Suppressor macrophage (primary cell): ENCODE results near the gene MYO5B.

Experiments used
- DNase-seq, 4 experiments: peaks; one replicate each; pipeline ENCODE4 v3.0.0-alpha.2; 2020 to 2022

MYO5B gene

GRCh38 chr18:50008306-50008705, 186.6 kb downstream of the MYO5B start:
- no peak for DNase-seq

- DNase-seq = no peak
Observed at GRCh38 chr18:50006470-50007046, 188.4 kb downstream of the MYO5B start.

- no peak for DNase-seq
Observed at GRCh38 chr18:50004013-50004412, 190.9 kb downstream of the MYO5B start.

- DNase-seq = no peak
Observed at GRCh38 chr18:50002781-50003180, 192.2 kb downstream of the MYO5B start.

- DNase-seq = no peak
Observed at GRCh38 chr18:50000227-50000626, 194.7 kb downstream of the MYO5B start.

GRCh38 chr18:49999128-49999527, 195.8 kb downstream of the MYO5B start:
- DNase-seq = no peak

- no peak for DNase-seq
Observed at GRCh38 chr18:49997558-49997957, 197.4 kb downstream of the MYO5B start.

GRCh38 chr18:49994410-49994809, 200.5 kb downstream of the MYO5B start:
- DNase-seq = no peak

GRCh38 chr18:49993299-49993698, 201.6 kb downstream of the MYO5B start:
- no peak for DNase-seq

- DNase-seq = no peak
Observed at GRCh38 chr18:49988733-49989132, 206.2 kb downstream of the MYO5B start.

GRCh38 chr18:49988101-49988500, 206.8 kb downstream of the MYO5B start:
- no peak for DNase-seq

GRCh38 chr18:49985236-49985635, 209.7 kb downstream of the MYO5B start:
- DNase-seq = no peak

- no peak for DNase-seq
Observed at GRCh38 chr18:49980896-49981295, 214.1 kb downstream of the MYO5B start.

- DNase-seq = no peak
Observed at GRCh38 chr18:49976795-49977560, 218.0 kb downstream of the MYO5B start.

- no peak for DNase-seq
Observed at GRCh38 chr18:49976001-49976400, 218.9 kb downstream of the MYO5B start.

- DNase-seq = no peak
Observed at GRCh38 chr18:49974079-49974478, 220.9 kb downstream of the MYO5B start.

GRCh38 chr18:49973592-49973991, 221.4 kb downstream of the MYO5B start:
- DNase-seq = no peak

- no peak for DNase-seq
Observed at GRCh38 chr18:49972535-49972934, 222.4 kb downstream of the MYO5B start.

- no peak for DNase-seq
Observed at GRCh38 chr18:49971462-49971861, 223.5 kb downstream of the MYO5B start.

- no peak for DNase-seq
Observed at GRCh38 chr18:49970319-49970718, 224.6 kb downstream of the MYO5B start.

- DNase-seq = no peak
Observed at GRCh38 chr18:49968644-49969309, 226.2 kb downstream of the MYO5B start.

GRCh38 chr18:49967636-49968313, 227.2 kb downstream of the MYO5B start:
- DNase-seq = no peak

- no peak for DNase-seq
Observed at GRCh38 chr18:49967171-49967570, 227.8 kb downstream of the MYO5B start.
